Stomach (tissue), 9 donors: ENCODE results near the gene GNE. TPM values are rescaled to one million over a fixed set of nuclear protein-coding genes. Genes with fewer than 3 reads are reported as not detected.

Experiments
- DNase-seq, 2 donors: peaks; one replicate each; pipeline versions ENCODE4 v3.0.0 to v3.0.0-alpha.2; 2013 to 2019
- H3K27ac ChIP-seq, 5 donors: fragments of 200-600 bp in 4 of 5; sonication (generic) in 4 of 5; one replicate each; pipeline ENCODE4 v1.5.1; 2013 to 2019; ENCODE audit warnings: mild to moderate bottlenecking in 1 of 5, moderate library complexity in 1 of 5
- H3K27me3 ChIP-seq, 3 donors: fragments of 200-600 bp; sonication (generic); one replicate each; pipeline ENCODE4 v1.5.1; 2017 to 2019; ENCODE audit warnings: mixed run types in 1 of 3
- H3K36me3 ChIP-seq, 4 donors: fragments of 200-600 bp; sonication (generic); 1 replicate in 3 of 4; 2 replicates in 1 of 4; pipeline ENCODE4 v1.5.1; 2016 to 2019
- H3K4me1 ChIP-seq, 4 donors: fragments of 200-600 bp; sonication (generic); one replicate each; pipeline ENCODE4 v1.5.1; 2016 to 2019
- H3K4me3 ChIP-seq, 4 donors: fragments of 200-600 bp; sonication (generic) in 3 of 4; one replicate each; pipeline ENCODE4 v1.5.1; 2016 to 2019; ENCODE audit warnings: mild to moderate bottlenecking in 1 of 4
- H3K9me3 ChIP-seq, 4 donors: fragments of 200-600 bp; sonication (generic); one replicate each; pipeline ENCODE4 v1.5.1; 2016 to 2019
- EP300 ChIP-seq: sonication (generic); formaldehyde crosslinking; IDR thresholded peaks from one replicate; pipeline ENCODE4 v1.6.1; 2017; ENCODE audit warnings: antibody characterized with exemption
- POLR2A ChIP-seq, 4 donors: fragments of 450-650 bp; IDR thresholded peaks; one replicate each; pipeline ENCODE4 v1.6.1; 2016; ENCODE audit warnings: antibody characterized with exemption in 4 of 4, control low read depth in 2 of 4, mild to moderate bottlenecking in 1 of 4, moderate library complexity in 1 of 4
- POLR2AphosphoS5 ChIP-seq, 3 donors: sonication (generic); formaldehyde crosslinking; IDR thresholded peaks; one replicate each; pipeline ENCODE4 v1.6.1; 2016; ENCODE audit warnings: antibody characterized with exemption in 3 of 3
- WGBS, 5 donors: extraction: QIAGEN DNeasy Blood & Tissue Kit in 3 of 5; methylation state at CpG; one replicate each; pipeline versions ENCODE4 v1.1.5 to v1.1.7; 2013 to 2018; 5-methylcytosine and 5-hydroxymethylcytosine counted together
- intact Hi-C: fragments of 100-400 bp; cut with DNase I; formaldehyde crosslinking; loops from one replicate; pipeline ENCODE4 v1.15.1; 2023; ENCODE audit warnings: low total_unique reads
- polyA plus RNA-seq, 3 donors: library from polyadenylated mRNA; stranded (reverse); fragments of 200-250 nt; gene quantifications; one replicate each; pipeline ENCODE4 v1.2.3, GENCODE V29; 2013
- total RNA-seq, 5 donors: library from RNA; depleted of rRNA; stranded (reverse); fragments of >200 nt; gene quantifications; one replicate each; pipeline versions ENCODE4 v1.1.0 to v1.2.3, GENCODE V29; 2014 to 2016
- TF ChIP-seq, protein P1 (sequence below), 7 experiments: fragments of 450-650 bp in 4 of 7; fragments of 200-600 bp in 3 of 7; sonication (generic) in 3 of 7; IDR thresholded peaks; one replicate each; pipeline ENCODE4 v1.5.1; 2016 to 2019; ENCODE audit warnings: antibody characterized with exemption in 7 of 7, control low read depth in 2 of 7, mild to moderate bottlenecking in 1 of 7
- donor health status: healthy with polysubstance abuse.
- donor health status: Bipolar disorder and iron deficiency.
- donor health status: healthy.

Gene GNE
- total and polyA plus RNA-seq, 8 donors, result 2.3 to 63.1 (median 11.4) TPM

DNA sequence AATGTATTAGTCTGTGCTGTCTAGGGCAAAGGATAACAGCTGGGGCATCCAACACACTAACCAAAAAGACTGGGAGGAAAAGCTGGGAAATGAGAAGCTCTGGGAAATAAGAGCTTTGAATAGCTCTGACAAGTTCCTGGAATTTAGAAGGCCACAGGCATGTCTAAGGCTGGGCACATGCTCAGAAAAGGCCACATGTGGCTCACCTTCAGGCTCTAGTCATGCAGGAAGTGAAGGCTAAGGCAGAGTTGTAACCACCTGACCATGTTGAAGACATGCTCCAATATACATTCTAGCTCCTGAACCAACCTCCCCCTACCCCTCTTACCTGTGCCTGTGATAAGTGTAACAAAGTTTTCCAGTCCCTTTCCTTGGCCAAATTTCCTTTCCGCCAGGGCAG is 35.8 kb downstream of the GNE start:
- Histone ChIP-seq H3K9me3 (no peaks in the 10 kb centered on the region), H3K36me3 (peaks cover 42 to 100% (median 98%) of the 10 kb centered on the region in 4 donors), H3K27ac (no peak overlapping the region), H3K4me1 (peaks cover 0 to 8% (median 0%) of the 10 kb centered on the region in 4 donors), H3K27me3 (no peaks in the 10 kb centered on the region), H3K4me3 (no peak overlapping the region)
- intact Hi-C loops, result no loop called here
- DNase-seq, result no peak
- TF ChIP-seq POLR2AphosphoS5 (IDR thresholded peaks at IDR 0.05) (no peak), EP300 (no peak), POLR2A (IDR thresholded peaks at IDR 0.05) (no peak)
- TF ChIP-seq, protein P1, sequence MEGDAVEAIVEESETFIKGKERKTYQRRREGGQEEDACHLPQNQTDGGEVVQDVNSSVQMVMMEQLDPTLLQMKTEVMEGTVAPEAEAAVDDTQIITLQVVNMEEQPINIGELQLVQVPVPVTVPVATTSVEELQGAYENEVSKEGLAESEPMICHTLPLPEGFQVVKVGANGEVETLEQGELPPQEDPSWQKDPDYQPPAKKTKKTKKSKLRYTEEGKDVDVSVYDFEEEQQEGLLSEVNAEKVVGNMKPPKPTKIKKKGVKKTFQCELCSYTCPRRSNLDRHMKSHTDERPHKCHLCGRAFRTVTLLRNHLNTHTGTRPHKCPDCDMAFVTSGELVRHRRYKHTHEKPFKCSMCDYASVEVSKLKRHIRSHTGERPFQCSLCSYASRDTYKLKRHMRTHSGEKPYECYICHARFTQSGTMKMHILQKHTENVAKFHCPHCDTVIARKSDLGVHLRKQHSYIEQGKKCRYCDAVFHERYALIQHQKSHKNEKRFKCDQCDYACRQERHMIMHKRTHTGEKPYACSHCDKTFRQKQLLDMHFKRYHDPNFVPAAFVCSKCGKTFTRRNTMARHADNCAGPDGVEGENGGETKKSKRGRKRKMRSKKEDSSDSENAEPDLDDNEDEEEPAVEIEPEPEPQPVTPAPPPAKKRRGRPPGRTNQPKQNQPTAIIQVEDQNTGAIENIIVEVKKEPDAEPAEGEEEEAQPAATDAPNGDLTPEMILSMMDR (IDR thresholded peaks at IDR 0.05), result no peak
- 94 to 100% (median 100%) methylated on average over 1 of the region's 1 CpG for WGBS, 5 donors

DNA sequence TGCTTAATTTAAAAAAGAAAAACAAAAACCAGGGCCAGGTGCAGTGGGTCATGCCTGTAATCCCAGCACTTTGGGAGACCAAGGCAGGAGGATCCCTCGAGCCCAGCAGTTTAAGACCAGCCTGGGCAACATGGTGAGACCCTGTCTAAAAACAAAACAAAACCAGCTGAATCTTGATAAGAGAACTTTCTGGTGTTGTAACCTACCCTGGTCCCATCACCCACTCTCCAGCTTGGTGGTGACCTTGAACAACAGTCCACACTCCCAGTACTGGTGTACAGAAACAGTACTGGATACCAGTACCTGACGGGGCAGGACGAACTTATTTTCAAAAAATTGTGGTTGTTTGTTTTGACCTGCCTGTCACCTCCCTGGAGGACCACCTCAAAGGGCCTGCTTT is 36.6 kb downstream of the GNE start:
- Histone ChIP-seq H3K27ac (no peak overlapping the region), H3K4me1 (peaks cover 0 to 11% (median 0%) of the 10 kb centered on the region in 4 donors), H3K4me3 (no peak overlapping the region), H3K36me3 (peaks cover 42 to 100% (median 98%) of the 10 kb centered on the region in 4 donors), H3K27me3 (no peaks in the 10 kb centered on the region), H3K9me3 (no peaks in the 10 kb centered on the region)
- intact Hi-C loops, result no loop called here
- 88 to 100% (median 98%) methylated on average over 3 of the region's 3 CpGs for WGBS, 5 donors
- DNase-seq, result no peak
- TF ChIP-seq, protein P1 (IDR thresholded peaks at IDR 0.05), result no peak
- TF ChIP-seq POLR2A (IDR thresholded peaks at IDR 0.05) (no peak), POLR2AphosphoS5 (IDR thresholded peaks at IDR 0.05) (no peak), EP300 (no peak)

DNA sequence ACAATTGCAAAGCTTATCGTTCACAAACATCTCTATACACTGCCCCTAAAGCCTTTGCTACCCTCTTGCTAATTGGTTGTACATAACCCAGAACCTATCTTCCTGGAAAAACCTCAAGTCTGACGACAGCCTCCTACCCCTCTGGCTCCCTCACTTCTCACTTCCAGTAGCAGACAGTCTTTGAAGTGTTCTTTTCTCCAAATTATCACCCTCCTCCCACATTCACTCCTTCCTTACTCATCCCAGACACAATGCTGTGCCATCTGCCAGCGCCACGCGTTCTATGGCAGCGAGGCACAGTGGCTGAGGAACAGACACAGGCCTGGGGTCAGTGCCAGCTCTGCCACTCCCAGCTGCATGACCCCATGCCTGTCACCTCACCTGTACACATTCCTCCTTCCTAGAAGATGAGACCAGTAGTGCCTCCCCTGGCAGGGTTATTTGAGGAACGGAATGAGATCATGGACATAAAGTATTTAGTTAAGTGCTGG is 39.8 kb downstream of the GNE start:
- H3K9me3 ChIP-seq, result no peaks in the 10 kb centered on the region
- H3K4me1 ChIP-seq, result peaks cover 0 to 33% (median 15%) of the 10 kb centered on the region in 4 donors
- TF ChIP-seq POLR2A (IDR thresholded peaks at IDR 0.05) (no peak), EP300 (no peak), POLR2AphosphoS5 (IDR thresholded peaks at IDR 0.05) (no peak)
- TF ChIP-seq, protein P1 (IDR thresholded peaks at IDR 0.05), result no peak
- peaks cover 40 to 93% (median 88%) of the 10 kb centered on the region in 4 donors for H3K36me3 ChIP-seq
- no peak for DNase-seq
- intact Hi-C loops, result no loop called here
- H3K4me3 ChIP-seq, result no peak overlapping the region
- WGBS, 5 donors, result 73 to 91% (median 81%) methylated on average over 7 of the region's 7 CpGs
- no peak overlapping the region for H3K27ac ChIP-seq
- H3K27me3 ChIP-seq, result no peaks in the 10 kb centered on the region

DNA sequence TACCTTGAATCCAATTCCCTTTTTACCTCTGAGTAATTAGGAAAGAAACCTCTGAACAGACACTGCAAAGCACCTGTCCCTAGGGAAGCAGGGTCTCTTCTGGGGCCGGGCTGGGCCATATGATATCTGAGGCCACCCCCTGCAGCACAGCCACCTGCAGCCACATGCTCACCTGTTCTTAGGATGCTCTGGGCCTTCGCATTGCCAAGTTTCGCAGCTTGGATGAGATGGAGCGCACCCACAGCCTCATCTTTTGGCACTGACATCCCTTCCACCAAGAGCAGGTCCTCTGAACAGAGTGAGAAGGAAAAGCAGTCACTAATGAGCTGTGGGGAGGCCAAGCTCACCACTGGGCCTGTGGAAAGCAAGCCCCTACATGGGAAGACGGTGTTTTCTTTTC is 40.2 kb downstream of the GNE start:
- no peak overlapping the region for H3K4me3 ChIP-seq
- peaks cover 39 to 93% (median 88%) of the 10 kb centered on the region in 4 donors for H3K36me3 ChIP-seq
- intact Hi-C loops, result no loop called here
- H3K27ac ChIP-seq, result no peak overlapping the region
- no peaks in the 10 kb centered on the region for H3K27me3 ChIP-seq
- peaks cover 0 to 33% (median 17%) of the 10 kb centered on the region in 4 donors for H3K4me1 ChIP-seq
- no peak for DNase-seq
- no peaks in the 10 kb centered on the region for H3K9me3 ChIP-seq
- TF ChIP-seq POLR2A (IDR thresholded peaks at IDR 0.05), result no peak
- TF ChIP-seq POLR2AphosphoS5 (IDR thresholded peaks at IDR 0.05), result no peak
- TF ChIP-seq, protein P1 (IDR thresholded peaks at IDR 0.05), result no peak
- no peak for TF ChIP-seq EP300
- 86 to 96% (median 91%) methylated on average over 5 of the region's 5 CpGs for WGBS, 5 donors
